GM12891 (cell line): ENCODE measurements around the gene TP53TG3.
"Not testable (repeated sequence)": the region's sequence is repeated elsewhere in the genome, so short reads cannot be mapped to it uniquely, and the experiment has no call there.

Experiments used
- PAX5 ChIP-seq: IDR thresholded peaks from 2 replicates; pipeline ENCODE4 v1.6.1; 2011; ENCODE audit warnings: low read length, moderate library complexity, mild to moderate bottlenecking; ENCODE audit not compliant: insufficient read depth, severe bottlenecking
- POLR2A ChIP-seq: IDR thresholded peaks from 2 replicates; pipeline ENCODE4 v1.6.1; 2011; ENCODE audit warnings: low read depth, low read length, control low read depth
- POLR2AphosphoS5 ChIP-seq: IDR thresholded peaks from 2 replicates; pipeline ENCODE4 v1.6.1; 2011; ENCODE audit warnings: low read depth, low read length, control low read depth
- POU2F2 ChIP-seq: IDR thresholded peaks from 2 replicates; pipeline ENCODE4 v1.6.1; 2011; ENCODE audit warnings: low read depth, mild to moderate bottlenecking, control low read depth, low read length, moderate library complexity
- SPI1 ChIP-seq: IDR thresholded peaks from 2 replicates; pipeline ENCODE4 v1.6.1; 2011; ENCODE audit warnings: low read depth, low read length, control low read depth
- TAF1 ChIP-seq: IDR thresholded peaks from 2 replicates; pipeline ENCODE4 v1.6.1; 2011; ENCODE audit warnings: low read depth, low read length, control low read depth

DNA sequence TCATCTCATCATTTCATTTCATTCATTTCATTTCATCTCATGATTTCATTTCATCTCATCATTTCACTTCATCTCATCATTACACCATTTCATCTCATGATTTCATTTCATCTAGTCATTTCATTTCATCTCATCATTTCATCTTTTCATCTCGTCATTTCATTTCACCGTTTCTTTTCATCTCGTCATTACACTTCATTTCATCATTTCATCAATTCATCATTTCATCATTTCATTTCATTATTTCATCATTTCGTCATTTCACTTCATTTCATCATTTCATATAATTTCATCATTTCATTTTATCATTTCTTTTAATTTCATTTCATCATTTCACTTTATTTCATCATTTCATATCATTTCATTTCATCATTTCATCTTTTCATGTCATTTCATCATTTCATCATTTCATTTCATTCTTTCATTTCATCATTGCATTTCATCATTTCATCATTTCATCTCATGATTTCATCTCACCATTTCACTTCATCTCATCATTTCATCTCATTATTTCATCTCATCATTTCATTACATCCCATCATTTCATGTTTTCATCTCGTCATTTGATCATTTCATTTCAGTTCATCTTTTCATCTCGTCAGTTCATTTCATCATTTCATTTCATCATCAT is 30.6 kb downstream of the TP53TG3 start:
- not testable (repeated sequence) for TF ChIP-seq POLR2A, SPI1, POLR2AphosphoS5, PAX5, TAF1, POU2F2
